HepG2 (cell line): ENCODE results near the gene NEK11. TPM values are rescaled to one million over a fixed set of nuclear protein-coding genes. Genes with fewer than 3 reads are reported as not detected.

ENCODE experiments used
- ATAC-seq: fragments of 200-7000 bp; cut with Tn5 transposase; 3 replicates; pipeline ENCODE4 v1.9.1; 2020; ENCODE audit warnings: mild to moderate bottlenecking, moderate library complexity
- BruUV-seq: library from RNA; stranded (reverse); fragments of 400-500 nt; replicated peaks from 2 replicates; lab custom pipeline; 2021; lab: Mats Ljungman, UMichigan
- CTCF ChIA-PET: fragments of 300-600 bp; formaldehyde crosslinking; extraction: SDS; loops from one replicate; lab custom pipeline; 2021; ENCODE audit warnings: low total read pairs, inconsistent platforms, low intra/inter-chr PET ratio; lab: Yijun Ruan, JAX
- POLR2A ChIA-PET: fragments of 350-600 bp; sonication (Branson Sonifier 250); formaldehyde crosslinking; loops from one replicate; lab custom pipeline; 2020; ENCODE audit warnings: antibody characterized with exemption, inconsistent platforms; lab: Yijun Ruan, JAX
- DNase-seq: peaks from one replicate; pipeline ENCODE4 v3.0.0-alpha.2; 2015; ENCODE audit warnings: low spot score
- FAIRE-seq: peaks from 3 replicates; lab custom pipeline; 2011; peaks lifted over from hg19 to GRCh38; lab: Jason Lieb, UNC
- H2AFZ ChIP-seq: one replicate; pipeline ENCODE4 v1.6.1; 2011; ENCODE audit warnings: low read length, inconsistent platforms
- H3K27ac ChIP-seq: fragments of 300-600 bp; 3 replicates; pipeline ENCODE4 v1.8.0; 2011; ENCODE audit warnings: mixed run types, mild to moderate bottlenecking, mixed read lengths, low read length, inconsistent platforms; ENCODE audit not compliant: insufficient read depth; ENCODE audit errors: extremely low read length
- H3K27me3 ChIP-seq, 2 experiments: fragments of 200-600 bp in 1 of 2; 2 replicates in 1 of 2; 3 replicates in 1 of 2; pipeline versions ENCODE4 v1.6.0 to v1.8.0; 2011; ENCODE audit warnings: low read length in 2 of 2, mild to moderate bottlenecking in 2 of 2, moderate library complexity in 2 of 2, inconsistent platforms in 1 of 2; ENCODE audit not compliant: insufficient read depth in 2 of 2, control insufficient read depth in 1 of 2
- H3K36me3 ChIP-seq, 2 experiments: fragments of 200-600 bp in 1 of 2; replicated peaks in 1 of 2; 2 replicates in 1 of 2; 3 replicates in 1 of 2; pipeline versions ENCODE4 v1.5.1 to v1.8.0; 2011; ENCODE audit warnings: low read length in 2 of 2, inconsistent platforms in 1 of 2; ENCODE audit not compliant: insufficient read depth in 2 of 2, control insufficient read depth in 1 of 2
- H3K4me1 ChIP-seq: 2 replicates; pipeline ENCODE4 v1.5.1; 2012; ENCODE audit warnings: low read length, inconsistent platforms; ENCODE audit not compliant: insufficient read depth
- H3K4me2 ChIP-seq: 2 replicates; pipeline ENCODE4 v1.6.0; 2011; ENCODE audit warnings: low read depth, low read length, inconsistent platforms
- H3K4me3 ChIP-seq, 3 experiments: fragments of 200-600 bp in 1 of 3; sonication (generic), shearing (Covaris generic) in 1 of 3; replicated peaks in 1 of 3; 2 replicates each; pipeline ENCODE4 v1.5.1; 2011 to 2016; ENCODE audit warnings: low read length in 3 of 3, inconsistent platforms in 2 of 3, low read depth in 2 of 3, mild to moderate bottlenecking in 2 of 3, control low read depth in 1 of 3, mixed read lengths in 1 of 3; ENCODE audit not compliant: insufficient read depth in 1 of 3
- H3K79me2 ChIP-seq: one replicate; pipeline ENCODE4 v1.6.1; 2011; ENCODE audit warnings: low read length, inconsistent platforms; ENCODE audit not compliant: insufficient read depth
- H3K9ac ChIP-seq: 2 replicates; pipeline ENCODE4 v1.6.0; 2011; ENCODE audit warnings: mild to moderate bottlenecking, low read depth, low read length, inconsistent platforms; ENCODE audit not compliant: insufficient read depth
- H3K9me3 ChIP-seq: 2 replicates; pipeline ENCODE4 v1.5.1; 2012; ENCODE audit warnings: mild to moderate bottlenecking, low read length
- H4K20me1 ChIP-seq: 2 replicates; pipeline ENCODE4 v1.6.0; 2011; ENCODE audit warnings: inconsistent platforms, mild to moderate bottlenecking, low read length, moderate library complexity; ENCODE audit not compliant: insufficient read depth
- ATF2 ChIP-seq: sonication (generic); formaldehyde crosslinking; IDR thresholded peaks from 2 replicates; pipeline ENCODE4 v1.4.0; 2020; ENCODE audit warnings: missing genetic modification reagents
- MYPOP ChIP-seq: sonication (generic); formaldehyde crosslinking; IDR thresholded peaks from 2 replicates; pipeline ENCODE4 v1.8.1; 2023; ENCODE audit warnings: mild to moderate bottlenecking, moderate library complexity, missing genetic modification reagents
- PCBP1 ChIP-seq: fragments of 200-400 bp; formaldehyde crosslinking; IDR thresholded peaks from 2 replicates; pipeline ENCODE4 v1.6.1; 2017; ENCODE audit warnings: mild to moderate bottlenecking, low read depth, low read length, borderline replicate concordance
- PHB2 ChIP-seq: fragments of 450-650 bp; IDR thresholded peaks from 2 replicates; pipeline ENCODE4 v1.6.1; 2018; ENCODE audit not compliant: partially characterized antibody
- TEAD3 ChIP-seq: optimal IDR thresholded peaks from 2 replicates; pipeline ENCODE3; 2016; ENCODE audit warnings: borderline replicate concordance
- ZFY ChIP-seq: sonication (generic); formaldehyde crosslinking; IDR thresholded peaks from 2 replicates; pipeline ENCODE4 v1.4.0; 2020; ENCODE audit warnings: missing genetic modification reagents
- ZNF3 ChIP-seq: IDR thresholded peaks from 2 replicates; pipeline ENCODE4 v1.7.0; 2017; ENCODE audit warnings: inconsistent platforms
- ZNF430 ChIP-seq: sonication (generic); formaldehyde crosslinking; IDR thresholded peaks from 2 replicates; pipeline ENCODE4 v1.9.0; 2021; ENCODE audit warnings: mild to moderate bottlenecking, missing genetic modification reagents
- WGBS: methylation state at CpG from one replicate; pipeline ENCODE4 v1.1.6; 2017; ENCODE audit warnings: low lambda C conversion rate; 5-methylcytosine and 5-hydroxymethylcytosine counted together
- in situ Hi-C: cut with HindIII; loops from 2 replicates; pipeline ENCODE4 v1.10.0; 2017; ENCODE audit warnings: low pct_unique_long_range_greater_than_20kb; ENCODE audit not compliant: extremely low pct_ligation_motif_present
- intact Hi-C: fragments of 100-400 bp; cut with micrococcal nuclease; formaldehyde crosslinking; loops from one replicate; pipeline ENCODE4 v1.10.0; 2022; ENCODE audit not compliant: unreplicated experiment
- polyA plus RNA-seq, 8 experiments: library from polyadenylated mRNA; depleted of rRNA in 3 of 8; stranded (reverse) in 7 of 8; unstranded in 1 of 8; fragments of >200 nt; fragmentation: Illumina TruSeq in 4 of 8; extraction: Trizol in 4 of 8; gene quantifications; 2 replicates each; pipeline versions ENCODE4 v1.2.1 to v1.2.3, GENCODE V29; 2011 to 2016; ENCODE audit warnings: low read depth in 4 of 8, missing spikeins in 1 of 8, mixed read lengths in 1 of 8; ENCODE audit not compliant: insufficient read depth in 1 of 8
- total RNA-seq, 5 experiments: library from RNA; depleted of rRNA; stranded (reverse); fragments of >200 nt; fragmentation: Illumina TruSeq; extraction: Trizol; gene quantifications; 2 replicates each; pipeline ENCODE4 v1.2.3, GENCODE V29; 2016; ENCODE audit warnings: low read depth in 1 of 5
- TF ChIP-seq, protein P1 (sequence below): sonication (generic); formaldehyde crosslinking; IDR thresholded peaks from 2 replicates; pipeline ENCODE4 v1.4.0; 2020; ENCODE audit warnings: missing genetic modification reagents, borderline replicate concordance

The NEK11 gene
- total and polyA plus RNA-seq, 2 of the 13 experiments (the other 11 are each of a cell fraction or from before 2014, with no cell fraction given): 0.95 to 2.2 TPM

- H3K9ac ChIP-seq: no peak overlapping the region
- H3K79me2 ChIP-seq: no peaks in the 10 kb centered on the region
- H3K4me3 ChIP-seq: no peak overlapping the region
- no peak overlapping the region for H3K27ac ChIP-seq
- H3K4me2 ChIP-seq: no peak overlapping the region
- no peaks in the 10 kb centered on the region for H3K9me3 ChIP-seq
- ChIA-PET CTCF (no interaction called here), POLR2A (no interaction called here)
- DNase-seq (no peak), ATAC-seq (no peak; the same call in 2 of the 3 replicates), FAIRE-seq (no peak)
- no peak for TF ChIP-seq TEAD3 (CRISPR knock-in tag)
- TF ChIP-seq ZFY (CRISPR knock-in tag): no peak
- no peak for TF ChIP-seq ZNF430 (CRISPR knock-in tag)
- peaks cover 14% of the 10 kb centered on the region; the same call in 1 of the 2 replicates for H3K4me1 ChIP-seq
- no TSS peak for BruUV-seq
- in situ Hi-C loops: loop anchor here (25.0 kb wide), 2 partner anchors 439 to 964 kb away; no protein-coding TSS in a partner anchor
- no peaks in the 10 kb centered on the region for H3K36me3 ChIP-seq
- H4K20me1 ChIP-seq: no peaks in the 10 kb centered on the region
- 63% methylated on average over 3 of the region's 7 CpGs for WGBS
- intact Hi-C loops: no loop called here
- H2AFZ ChIP-seq: peak overlapping the region; percentile 47
- no peaks in the 10 kb centered on the region for H3K27me3 ChIP-seq
Measured at GRCh38 chr3:131048030-131048429, 21.4 kb downstream of the NEK11 start.

GRCh38 chr3:131050001-131050400 lies 23.3 kb downstream of the NEK11 start:
- H3K36me3 ChIP-seq: no peaks in the 10 kb centered on the region
- ATAC-seq (no peak), DNase-seq (no peak), FAIRE-seq (no peak)
- no TSS peak for BruUV-seq
- TF ChIP-seq, protein P1, sequence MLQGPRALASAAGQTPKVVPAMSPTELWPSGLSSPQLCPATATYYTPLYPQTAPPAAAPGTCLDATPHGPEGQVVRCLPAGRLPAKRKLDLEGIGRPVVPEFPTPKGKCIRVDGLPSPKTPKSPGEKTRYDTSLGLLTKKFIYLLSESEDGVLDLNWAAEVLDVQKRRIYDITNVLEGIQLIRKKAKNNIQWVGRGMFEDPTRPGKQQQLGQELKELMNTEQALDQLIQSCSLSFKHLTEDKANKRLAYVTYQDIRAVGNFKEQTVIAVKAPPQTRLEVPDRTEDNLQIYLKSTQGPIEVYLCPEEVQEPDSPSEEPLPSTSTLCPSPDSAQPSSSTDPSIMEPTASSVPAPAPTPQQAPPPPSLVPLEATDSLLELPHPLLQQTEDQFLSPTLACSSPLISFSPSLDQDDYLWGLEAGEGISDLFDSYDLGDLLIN: no peak
- TF ChIP-seq MYPOP (no peak), ATF2 (CRISPR knock-in tag) (no peak), ZNF3 (CRISPR knock-in tag) (no peak), PCBP1 (no peak), PHB2 (no peak)
- in situ Hi-C loops (no loop called here), intact Hi-C loops (no loop called here)
- H3K4me3 ChIP-seq: no peak overlapping the region
- POLR2A ChIA-PET: no interaction called here
- H3K4me2 ChIP-seq: no peak overlapping the region
- no peak overlapping the region for H2AFZ ChIP-seq
- H3K9ac ChIP-seq: no peak overlapping the region
- H3K27me3 ChIP-seq: no peaks in the 10 kb centered on the region
- H3K79me2 ChIP-seq: no peaks in the 10 kb centered on the region
- peaks cover 14% of the 10 kb centered on the region; the same call in 1 of the 2 replicates for H3K4me1 ChIP-seq
- no peaks in the 10 kb centered on the region for H3K9me3 ChIP-seq
- no peak overlapping the region for H3K27ac ChIP-seq
- H4K20me1 ChIP-seq: no peaks in the 10 kb centered on the region
- CTCF ChIA-PET: no interaction called here
- WGBS: 40% methylated on average over 3 of the region's 3 CpGs
